SKM-1 treated with dmso at 0.1 percent for 144 hours (cell line): ENCODE data around the gene TLCD2.
"Not testable (repeated sequence)": the region's sequence is repeated elsewhere in the genome, so short reads cannot be mapped to it uniquely, and the experiment has no call there.

Experiments used
- DNase-seq: peaks from one replicate; lab custom pipeline; 2025; ENCODE audit not compliant: unreplicated experiment; lab: John Stamatoyannopoulos, UW

The TLCD2 gene

DNA sequence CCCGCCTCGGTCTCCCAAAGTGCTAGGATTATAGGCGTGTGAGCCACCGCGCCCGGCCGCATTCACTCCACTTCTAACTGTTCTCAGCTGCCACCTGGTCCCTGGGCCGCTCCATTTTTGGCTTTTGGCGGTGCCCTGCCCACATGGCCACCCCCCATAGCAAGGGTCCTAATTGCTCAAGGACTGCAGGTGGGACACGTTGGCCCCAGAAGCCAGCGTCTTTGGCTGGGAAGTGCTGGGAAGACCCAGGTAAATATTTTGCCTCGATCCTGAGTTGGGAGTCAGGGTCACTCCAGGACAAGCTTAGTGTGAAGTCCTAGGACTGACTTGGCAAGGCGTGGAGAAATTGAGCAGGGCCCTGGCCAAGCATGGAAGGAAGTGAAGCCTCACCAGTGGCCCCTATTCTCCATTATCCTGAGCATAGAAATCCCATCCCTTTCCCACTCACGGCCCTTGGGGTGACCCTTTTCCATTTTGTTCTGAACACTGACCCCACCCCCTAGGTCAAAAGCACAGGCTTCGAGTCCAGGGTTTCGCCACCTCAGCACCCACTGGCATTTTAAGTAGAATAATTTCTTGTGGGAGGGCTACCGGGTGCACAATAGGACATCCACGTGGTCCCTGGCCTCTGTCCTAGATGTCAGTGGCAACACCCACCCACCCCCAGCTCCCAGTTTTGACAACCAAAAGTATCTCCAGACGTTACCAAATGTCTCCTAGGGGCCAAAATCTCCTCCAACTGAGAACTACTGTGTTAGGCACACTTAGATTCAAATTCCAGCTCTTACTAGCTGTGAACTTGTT, 8.4 kb upstream of the TLCD2 start:
- no peak for DNase-seq

DNA sequence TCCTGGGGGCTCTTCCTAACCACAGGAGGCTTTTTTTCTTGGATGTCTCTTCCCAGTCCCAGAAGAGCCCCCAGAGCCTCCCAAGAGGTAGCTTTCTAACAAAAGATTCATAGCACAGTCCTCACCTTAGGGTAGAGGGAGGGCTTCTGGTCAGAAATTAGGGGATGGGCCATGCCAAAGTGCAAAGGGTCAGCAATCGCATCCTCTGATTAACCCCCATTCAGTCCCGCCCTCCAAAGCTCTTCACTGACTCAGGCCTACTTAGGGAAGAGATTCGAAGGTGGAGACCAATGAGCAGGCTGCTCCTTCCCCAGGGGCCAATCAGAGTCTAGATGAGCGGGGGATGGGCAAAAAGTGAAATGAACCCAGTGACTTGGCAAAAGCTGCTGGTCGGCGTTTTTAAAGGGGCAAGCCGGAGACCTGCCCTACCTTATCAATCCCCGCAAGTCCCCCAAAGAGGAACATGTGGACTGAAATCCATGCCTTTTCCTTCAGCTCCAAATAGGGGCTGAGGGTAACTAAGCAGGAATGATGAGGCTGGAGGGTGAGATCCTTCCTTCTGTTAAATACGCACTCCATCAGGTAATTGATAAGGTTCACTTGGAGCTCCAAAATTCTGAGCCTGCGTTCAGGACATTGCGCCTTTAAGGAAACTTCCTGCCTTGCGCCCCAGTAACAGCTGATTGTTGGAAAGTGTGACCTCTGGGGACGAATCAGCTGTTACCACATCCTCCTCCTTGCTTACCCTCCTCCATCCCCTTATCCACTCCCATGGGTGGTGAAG, 6.9 kb upstream of the TLCD2 start:
- DNase-seq = peak; percentile 93

DNA sequence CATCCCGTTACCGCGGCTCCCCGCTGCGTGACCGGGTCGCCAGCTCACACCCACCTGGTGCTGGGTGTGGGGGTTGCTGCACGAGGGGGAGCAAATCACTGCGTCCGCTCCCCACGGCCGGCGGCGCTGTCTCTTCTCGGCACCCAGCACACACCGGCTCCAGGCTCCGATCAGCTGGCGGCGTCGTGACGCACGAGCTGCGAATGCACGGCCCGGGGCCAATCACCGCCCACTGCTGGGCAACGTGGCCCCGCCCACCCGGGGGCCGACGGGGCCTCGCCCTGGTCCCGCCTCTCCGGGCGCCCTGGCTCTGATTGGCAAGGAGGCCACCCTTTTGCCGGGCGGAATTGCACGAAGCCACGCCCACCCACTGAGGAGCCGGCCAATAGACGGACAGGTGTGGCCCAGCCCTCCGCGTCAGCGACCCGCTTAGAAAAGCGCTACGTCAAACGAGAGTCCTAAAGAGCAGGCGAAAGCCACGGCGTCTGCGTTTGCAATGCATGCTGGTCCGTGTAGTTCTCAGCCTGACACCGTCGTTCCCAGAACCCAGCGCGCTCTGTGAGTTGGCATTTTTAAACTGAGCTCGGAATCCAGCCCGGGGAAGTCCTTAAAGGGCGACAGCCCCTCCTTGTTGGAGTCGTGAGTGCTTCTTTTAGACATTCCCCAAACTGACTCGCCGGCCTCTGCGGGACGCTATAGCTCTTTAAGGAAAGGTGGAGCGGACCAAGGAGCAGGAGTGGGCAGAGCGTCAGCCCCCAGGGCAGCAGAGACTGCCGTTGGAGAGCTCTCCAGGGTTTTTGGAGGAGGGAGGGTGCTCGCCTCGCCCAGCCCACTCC, 6.1 kb upstream of the TLCD2 start:
- DNase-seq = peak; percentile 91

DNA sequence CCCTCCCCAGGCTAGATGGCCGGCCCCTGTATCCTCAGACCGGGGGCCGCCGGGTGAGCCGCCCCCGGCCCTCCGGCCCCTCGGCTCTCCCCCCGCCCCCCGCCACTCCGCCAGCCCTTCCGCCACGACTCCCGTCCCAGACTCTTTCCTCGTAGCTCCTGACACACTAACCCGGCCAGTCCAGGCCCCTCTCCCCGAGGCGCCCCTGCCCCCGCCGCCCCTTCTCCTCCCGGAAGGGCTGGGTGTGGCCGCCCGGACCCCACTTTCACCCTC, 5.6 kb upstream of the TLCD2 start:
- no peak for DNase-seq

DNA sequence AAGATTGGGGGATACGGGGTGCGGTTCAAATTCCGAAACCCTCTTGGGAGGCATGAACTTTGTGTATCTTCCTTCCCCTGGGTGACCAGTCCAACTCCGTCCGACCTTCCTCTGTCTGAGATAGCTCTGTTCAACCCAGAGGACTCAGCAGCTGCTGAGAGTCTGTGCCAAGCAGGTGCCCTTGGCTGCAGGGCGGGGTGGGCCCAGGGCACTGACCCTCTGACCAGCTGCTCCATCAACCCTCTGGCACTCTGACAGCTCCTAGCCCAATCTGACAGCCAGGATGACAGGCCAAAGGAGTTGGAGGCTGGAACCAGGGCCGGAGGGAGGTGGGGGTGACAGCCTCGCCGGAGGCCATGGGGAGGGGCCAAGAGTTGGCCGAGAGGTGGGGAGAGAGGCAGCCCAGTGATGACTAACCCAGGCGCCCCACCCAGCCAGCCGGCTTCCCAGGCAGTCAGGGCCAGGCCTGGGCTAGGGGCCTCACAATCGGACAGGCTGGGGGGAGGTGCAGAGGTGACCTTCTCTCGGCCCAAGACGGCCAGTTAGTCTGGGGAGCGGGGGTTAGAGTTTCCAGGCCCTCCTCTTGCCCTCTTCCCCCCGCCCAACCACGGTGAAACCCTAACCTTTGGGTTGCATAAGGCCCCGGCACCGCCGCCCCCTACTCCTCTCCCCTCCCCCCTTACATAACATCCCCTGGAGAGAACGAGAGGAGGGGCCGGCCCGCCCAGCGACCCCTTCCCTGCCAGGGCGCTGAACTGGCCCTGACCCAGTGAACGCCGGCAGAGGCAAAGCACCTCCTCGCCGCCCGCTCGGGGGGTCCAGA, 5.0 kb upstream of the TLCD2 start:
- DNase-seq = no peak

DNA sequence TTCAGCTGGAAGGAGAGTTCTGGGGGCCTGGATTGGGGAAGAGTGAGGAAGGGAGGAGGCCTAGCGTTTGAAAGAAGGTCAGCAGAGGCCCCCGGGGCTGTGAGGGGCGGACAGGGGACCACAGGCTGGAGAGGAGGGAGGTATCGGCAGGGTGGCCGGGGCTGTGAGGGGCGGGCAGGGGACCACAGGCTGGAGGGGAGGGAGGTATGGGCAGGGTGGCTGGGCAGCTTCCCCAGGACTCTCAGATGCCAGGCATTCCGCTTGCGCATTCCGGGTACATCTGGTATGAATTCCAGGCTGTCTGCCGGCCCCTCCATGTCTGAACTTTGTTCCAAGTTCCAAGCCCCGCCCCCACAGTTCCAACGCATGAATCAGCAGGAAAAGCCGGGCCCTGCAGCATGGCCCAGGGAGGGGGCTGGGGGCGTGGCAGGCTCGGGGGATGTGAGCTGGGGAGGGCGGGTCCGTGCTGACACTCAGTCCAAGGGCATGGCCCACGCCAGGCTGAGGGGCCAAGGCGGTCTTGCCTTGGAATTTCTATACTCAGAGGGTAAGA, 4.3 kb upstream of the TLCD2 start:
- no peak for DNase-seq

DNA sequence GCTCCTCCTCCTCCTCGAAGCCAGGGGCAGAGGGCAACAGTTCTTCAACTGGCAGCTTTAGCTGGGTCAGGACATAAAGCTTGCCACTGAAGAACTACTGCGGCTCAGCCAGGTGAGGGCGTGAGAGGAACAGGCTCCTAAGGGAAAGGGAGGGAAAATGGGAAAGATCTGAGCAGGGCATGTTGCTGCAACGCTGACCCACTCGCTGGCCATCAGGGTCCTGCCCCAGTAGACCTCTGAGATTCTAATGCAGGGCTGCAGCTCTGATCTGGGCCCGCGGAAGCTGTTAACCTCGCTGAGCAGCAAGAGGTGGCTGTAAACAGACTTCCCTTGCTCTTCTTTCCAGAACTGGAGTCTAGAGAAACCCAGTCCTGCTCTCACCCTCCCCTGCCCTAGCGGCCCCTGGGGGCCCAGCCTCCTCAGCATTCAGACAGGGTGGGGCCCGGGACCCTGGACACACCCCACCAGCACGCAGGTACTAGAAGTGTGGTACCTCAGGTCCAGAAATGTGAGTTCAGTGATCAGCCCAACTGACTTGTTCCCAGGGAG, 3.8 kb upstream of the TLCD2 start:
- no peak for DNase-seq

DNA sequence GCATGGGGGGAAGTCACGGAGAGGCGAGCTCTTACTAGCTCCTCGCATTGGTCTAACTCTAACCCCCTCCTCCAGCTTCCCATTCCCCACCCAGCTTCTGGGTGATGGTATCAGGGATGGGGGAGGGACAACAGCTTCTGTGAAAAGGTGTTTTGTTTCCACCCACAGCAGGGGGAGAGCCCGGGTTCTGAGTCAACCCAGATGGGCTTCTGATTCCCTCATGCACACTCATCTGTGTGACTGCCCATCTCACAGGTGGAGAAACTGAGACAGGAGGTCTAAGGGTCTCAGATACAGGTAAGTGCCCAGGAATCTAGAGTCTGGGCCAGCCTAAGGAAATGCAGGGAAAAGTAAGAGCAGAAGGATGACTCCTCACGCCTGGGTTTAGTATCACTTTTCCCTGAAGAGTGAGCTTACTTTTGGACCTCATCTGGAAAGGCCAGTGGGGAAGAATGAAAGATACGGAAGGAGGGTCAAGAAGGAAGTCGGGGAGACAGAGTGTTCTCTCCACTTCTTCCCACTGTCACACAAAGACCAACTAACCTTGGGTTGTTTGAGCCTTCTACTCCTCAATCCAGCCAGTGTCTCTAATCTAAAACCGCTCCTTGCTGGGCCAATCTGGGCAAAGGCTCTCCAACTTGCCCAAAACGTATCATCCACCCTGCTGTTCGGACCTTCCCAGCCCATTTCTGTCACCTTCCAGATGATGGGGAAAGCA, 3.1 kb upstream of the TLCD2 start:
- DNase-seq = no peak

DNA sequence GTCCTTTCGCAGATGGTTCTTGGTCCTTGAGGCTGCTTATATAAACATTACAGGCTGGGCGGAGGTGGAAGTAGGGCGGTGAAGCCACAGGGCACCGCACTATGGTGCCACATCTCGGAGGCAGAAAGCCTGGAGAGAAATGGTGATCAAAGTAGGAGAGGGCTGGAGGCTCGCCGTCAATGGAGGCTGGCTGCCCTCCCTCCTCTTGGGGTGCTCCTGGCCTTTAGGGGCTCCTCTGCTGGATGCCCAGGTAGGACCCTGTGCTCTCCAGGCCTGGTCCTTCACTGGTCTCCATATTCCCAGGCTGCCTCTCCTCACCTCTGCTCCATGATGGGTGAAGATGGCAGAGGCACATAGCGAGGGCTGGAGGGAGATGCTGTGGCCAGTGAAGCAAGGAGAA, 2.1 kb upstream of the TLCD2 start:
- no peak for DNase-seq

DNA sequence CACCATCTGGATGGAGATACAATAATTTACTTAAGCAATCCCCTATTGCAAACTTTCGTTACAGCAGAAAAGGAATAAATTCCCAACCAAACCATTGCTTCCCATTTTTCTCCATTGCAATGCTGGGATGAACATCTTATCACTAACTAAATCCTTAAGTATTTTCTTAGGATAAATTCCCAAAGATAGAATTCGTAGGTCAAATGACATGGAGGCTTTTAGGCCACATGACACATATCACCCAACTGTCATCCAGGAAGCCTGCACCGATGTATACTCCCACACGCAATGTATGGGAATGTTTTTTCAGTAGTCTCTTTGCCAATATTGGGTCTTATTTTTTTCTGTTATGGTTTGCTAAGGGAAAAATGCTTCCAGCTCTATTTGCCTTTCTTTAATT, 1.6 kb upstream of the TLCD2 start:
- no peak for DNase-seq

DNA sequence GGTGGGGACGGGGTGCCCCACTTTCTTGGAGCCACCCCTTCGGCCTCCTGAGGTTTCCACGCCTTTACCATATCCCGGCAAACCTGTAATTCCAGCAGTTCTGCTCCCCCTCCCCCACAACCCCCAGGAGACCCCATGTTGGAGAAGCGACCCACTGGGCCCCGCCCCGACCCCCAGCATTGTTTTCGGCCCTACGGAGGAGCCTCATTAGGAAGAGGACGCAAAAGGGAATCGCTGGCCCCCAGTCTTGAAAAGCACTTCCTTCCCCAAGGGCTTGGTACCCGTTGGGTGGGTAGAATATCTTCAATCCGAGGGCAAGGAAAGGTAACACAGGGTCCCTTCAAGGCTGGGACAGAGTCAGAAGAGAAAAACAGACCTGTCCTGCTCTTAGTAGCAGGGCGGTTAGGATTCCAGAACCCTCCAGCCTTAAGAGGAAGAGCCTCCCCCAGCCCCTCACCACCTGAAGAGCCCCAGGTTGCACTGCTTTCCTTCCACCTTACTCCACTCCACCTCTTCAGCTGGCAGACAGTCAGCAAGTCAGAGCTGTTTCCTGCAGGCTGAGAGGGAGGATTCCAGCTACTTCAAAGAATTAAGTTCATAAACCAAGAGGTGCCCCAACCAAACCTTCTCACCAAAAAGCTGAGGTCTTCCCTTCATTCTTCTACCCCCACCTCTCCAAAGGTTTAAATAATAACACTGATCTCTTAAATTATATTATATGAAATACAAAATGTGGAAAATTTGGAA, 803 bp upstream of the TLCD2 start:
- DNase-seq = no peak

DNA sequence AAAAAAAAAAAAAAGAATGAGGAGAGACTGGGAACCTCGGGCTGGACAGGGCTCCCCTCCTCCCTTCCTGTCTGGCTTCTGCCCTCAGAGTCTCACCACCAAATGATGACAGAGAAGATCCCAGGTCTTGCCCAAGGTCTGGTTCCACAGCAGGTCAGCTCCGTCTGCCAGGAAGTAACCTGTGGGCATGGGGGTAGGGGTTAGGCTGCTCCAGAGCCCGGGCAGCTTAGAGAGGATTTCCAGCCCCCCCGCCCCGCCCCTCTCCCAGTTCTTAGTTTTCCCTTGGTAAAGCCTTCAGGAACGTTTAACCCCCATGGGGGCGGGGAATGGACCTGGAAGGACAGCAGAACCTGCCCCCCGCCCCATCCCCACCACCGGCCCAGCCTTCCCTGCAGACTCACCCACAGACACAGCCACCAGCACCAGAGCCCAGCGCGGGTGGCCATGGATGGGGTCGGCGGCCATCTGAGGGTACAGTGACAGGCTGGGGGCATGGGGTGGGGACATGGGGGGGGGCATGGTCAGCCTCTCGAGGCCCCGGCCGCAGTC, 700 bp downstream of the TLCD2 start:
- no peak for DNase-seq

DNA sequence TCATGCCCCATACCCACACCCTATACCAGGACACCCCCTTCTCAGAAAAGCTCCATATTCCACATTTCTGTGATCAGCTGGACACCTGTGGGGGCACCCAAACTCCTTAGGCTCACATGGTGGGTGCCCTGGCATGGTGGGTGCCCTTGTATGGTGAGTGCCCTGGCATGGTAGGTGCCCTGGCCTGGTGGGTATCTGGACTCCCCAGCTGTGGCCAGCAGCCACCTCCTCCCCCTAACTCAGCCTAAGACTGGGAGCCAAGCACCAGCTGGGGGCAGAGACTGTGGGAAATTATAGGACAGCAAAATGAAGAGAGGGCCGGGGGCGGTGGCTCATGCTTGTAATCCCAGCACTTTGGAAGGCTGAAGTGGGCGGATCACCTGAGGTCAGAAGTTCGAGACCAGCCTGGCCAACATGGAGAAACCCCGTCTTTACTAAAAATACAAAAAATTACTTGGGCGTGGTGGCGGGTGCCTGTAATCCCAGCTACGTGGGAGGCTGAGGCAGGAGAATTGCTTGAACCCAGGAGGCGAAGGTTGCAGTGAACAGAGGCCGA, 1.3 kb downstream of the TLCD2 start:
- DNase-seq = not testable (repeated sequence)

DNA sequence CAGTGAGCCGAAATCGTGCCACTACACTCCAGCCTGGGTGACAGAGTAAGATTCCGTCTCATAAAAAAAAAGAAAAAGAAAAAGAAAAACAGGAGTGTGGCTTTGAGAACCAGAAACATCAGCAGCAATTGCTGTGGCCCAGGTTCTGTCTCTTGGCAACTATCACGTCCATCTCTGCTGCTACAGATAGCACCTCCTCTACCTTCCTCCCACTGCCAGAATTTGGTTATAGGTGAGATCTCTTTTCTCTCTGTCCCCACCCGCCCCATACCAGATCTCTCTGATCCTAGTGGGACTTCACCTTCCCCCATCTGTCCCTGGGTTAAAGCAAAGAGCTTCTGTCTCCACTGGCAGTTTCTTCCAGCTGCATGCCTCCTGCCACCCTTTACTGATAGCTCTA, 3.1 kb downstream of the TLCD2 start:
- DNase-seq = no peak

DNA sequence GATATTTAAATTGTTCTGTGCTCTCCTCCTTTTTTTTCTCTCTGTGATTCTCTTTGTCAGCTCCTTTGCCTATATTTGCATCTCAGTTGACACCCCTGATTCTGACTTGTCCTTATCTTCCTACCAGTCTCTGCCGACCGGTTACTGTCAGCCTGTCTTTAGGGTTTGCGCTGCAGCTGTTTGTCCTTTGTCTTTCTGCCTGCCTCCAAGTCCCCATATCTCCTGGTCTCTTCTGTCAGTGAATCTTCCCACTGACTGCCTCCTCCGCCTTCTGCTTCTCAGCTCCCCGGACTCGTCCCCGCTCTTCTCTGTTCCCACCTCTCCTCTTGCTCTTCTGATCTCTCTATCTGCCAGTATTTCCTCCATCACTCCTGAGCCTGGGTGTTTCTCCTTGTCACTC, 5.2 kb downstream of the TLCD2 start:
- no peak for DNase-seq

DNA sequence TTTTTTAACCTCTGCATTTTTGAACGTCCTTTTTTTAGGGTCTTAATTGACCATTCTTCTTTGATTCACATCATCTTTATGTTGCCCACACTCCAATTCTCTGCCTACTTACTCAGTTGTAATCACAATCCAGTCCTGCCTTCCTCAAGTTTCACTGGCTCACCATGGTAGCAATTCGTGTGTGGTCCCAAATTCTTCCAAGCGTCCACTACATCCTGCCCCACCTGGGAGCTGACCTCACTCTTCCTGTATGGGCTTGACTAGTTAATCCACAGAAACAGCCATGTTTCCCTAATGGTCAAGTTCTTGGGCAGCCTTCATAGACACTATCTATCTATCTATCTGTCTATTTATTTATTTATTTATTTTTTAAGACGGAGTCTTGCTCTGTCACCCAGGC, 7.1 kb downstream of the TLCD2 start:
- DNase-seq = no peak

DNA sequence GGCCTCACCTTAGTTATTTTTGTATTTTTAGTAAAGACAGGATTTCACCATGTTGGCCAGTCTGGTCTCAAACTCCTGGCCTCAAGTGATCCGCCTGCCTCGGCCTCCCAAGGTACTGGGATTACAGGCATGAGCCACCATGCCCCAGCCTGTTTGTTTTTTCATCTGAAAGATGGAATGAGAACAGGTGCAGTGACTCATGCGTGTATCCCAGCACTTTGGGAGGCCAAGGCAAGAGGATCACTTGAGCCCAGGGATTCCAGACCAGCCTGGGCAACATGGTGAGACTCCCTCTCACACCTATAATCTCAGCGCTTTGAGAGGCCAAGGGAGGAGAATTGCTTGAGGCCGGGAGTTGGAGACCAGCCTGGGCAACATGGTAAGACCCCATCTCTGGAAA, 10.3 kb downstream of the TLCD2 start:
- DNase-seq = not testable (repeated sequence)

DNA sequence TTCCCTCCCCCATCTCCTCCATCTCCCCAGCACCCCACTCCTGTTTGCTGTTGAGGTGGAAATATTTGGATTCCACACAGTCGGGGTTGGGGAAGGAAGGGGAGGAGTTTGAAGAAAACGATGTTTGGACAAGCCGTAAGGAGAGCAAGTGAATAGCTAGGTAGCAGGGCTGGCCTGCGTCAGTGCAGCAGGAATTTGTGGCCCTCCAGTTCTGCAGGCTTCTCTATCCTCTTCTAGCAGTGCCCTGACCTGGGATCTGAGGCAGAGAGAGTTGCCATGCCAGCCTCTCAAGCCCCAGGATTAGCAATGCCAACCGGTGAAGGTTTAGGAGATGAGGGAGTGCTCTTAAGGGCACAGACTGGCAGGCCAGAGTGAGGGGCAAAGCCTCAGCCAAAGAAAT, 12.5 kb downstream of the TLCD2 start:
- DNase-seq = no peak

DNA sequence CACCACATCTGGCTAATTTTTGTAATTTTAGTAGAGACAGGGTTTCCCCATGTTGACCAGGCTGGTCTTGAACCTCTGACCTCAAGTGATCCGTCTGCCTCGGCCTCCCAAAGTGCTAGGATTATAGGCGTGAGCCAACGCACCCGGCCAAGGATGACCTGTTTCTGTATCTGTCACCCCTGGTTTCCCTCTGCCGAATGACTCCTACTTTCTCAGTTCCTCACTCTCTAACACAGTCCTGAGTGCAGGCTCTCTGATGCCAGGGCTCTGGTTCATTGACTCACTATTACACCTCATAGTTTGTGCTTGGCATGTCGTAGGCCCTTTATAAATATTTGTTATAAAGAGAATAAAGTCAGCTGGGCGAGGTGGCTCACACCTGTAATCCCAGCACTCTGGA, 14.8 kb downstream of the TLCD2 start:
- DNase-seq = no peak
